Left hindlimb (tissue), 1 donor: ENCODE measurements around the gene AHRR.

Experiments used
- DNase-seq: peaks from one replicate; pipeline ENCODE4 v3.0.0-alpha.2; 2018

The AHRR gene

GRCh38 chr5:347712-348284 is 26.3 kb downstream of the AHRR start:
- no peak for DNase-seq

- no peak for DNase-seq
Observed at GRCh38 chr5:348726-349125, 27.2 kb downstream of the AHRR start.

GRCh38 chr5:350355-350754 is 28.8 kb downstream of the AHRR start:
- no peak for DNase-seq

- DNase-seq, result no peak
Observed at GRCh38 chr5:351084-351920, 29.8 kb downstream of the AHRR start.

GRCh38 chr5:351921-352245 is 30.4 kb downstream of the AHRR start:
- no peak for DNase-seq

- no peak for DNase-seq
Observed at GRCh38 chr5:352639-353611, 31.4 kb downstream of the AHRR start.

- DNase-seq, result no peak
Observed at GRCh38 chr5:353612-354580, 32.4 kb downstream of the AHRR start.

GRCh38 chr5:354581-355378 is 33.3 kb downstream of the AHRR start:
- no peak for DNase-seq

GRCh38 chr5:355379-355935 is 33.9 kb downstream of the AHRR start:
- no peak for DNase-seq

- no peak for DNase-seq
Observed at GRCh38 chr5:355958-356357, 34.4 kb downstream of the AHRR start.

GRCh38 chr5:359301-359897 is 37.9 kb downstream of the AHRR start:
- DNase-seq, result no peak

GRCh38 chr5:360257-361027 is 38.9 kb downstream of the AHRR start:
- no peak for DNase-seq

- DNase-seq, result no peak
Observed at GRCh38 chr5:362189-362588, 40.7 kb downstream of the AHRR start.

GRCh38 chr5:362978-363765 is 41.7 kb downstream of the AHRR start:
- no peak for DNase-seq

- DNase-seq, result no peak
Observed at GRCh38 chr5:364497-364896, 43.0 kb downstream of the AHRR start.

GRCh38 chr5:366541-367357 is 45.2 kb downstream of the AHRR start:
- DNase-seq, result peak; percentile 19

GRCh38 chr5:367358-368130 is 46.0 kb downstream of the AHRR start:
- DNase-seq, result peak; percentile 16
